HCT116 (cell line): Measurements from ENCODE around the gene KCNK3. TPM values are rescaled to one million over a fixed set of nuclear protein-coding genes. Genes with fewer than 3 reads are reported as not detected.

Experiments used
- ATAC-seq: fragments of 200-7000 bp; cut with Tn5 transposase; 2 replicates; pipeline ENCODE4 v1.9.1; 2020; ENCODE audit warnings: mild to moderate bottlenecking, moderate library complexity
- BruUV-seq: library from RNA; stranded (reverse); fragments of 400-500 nt; replicated peaks from 2 replicates; lab custom pipeline; 2021; lab: Mats Ljungman, UMichigan
- CTCF ChIA-PET: fragments of 300-600 bp; sonication (Branson Sonifier 250); formaldehyde crosslinking; loops from one replicate; lab custom pipeline; 2021; ENCODE audit warnings: antibody characterized with exemption; lab: Charles Lee
- POLR2A ChIA-PET: fragments of 300-600, 350-600 bp; sonication (Branson Sonifier 250); formaldehyde crosslinking; loops from one replicate; lab custom pipeline; 2021; ENCODE audit warnings: antibody characterized with exemption; lab: Charles Lee
- RAD21 ChIA-PET, 2 experiments: fragments of 300-600 bp; sonication (Branson Sonifier 250); formaldehyde crosslinking; loops; one replicate each; lab custom pipeline; 2023; ENCODE audit warnings: low total read pairs in 2 of 2; ENCODE audit not compliant: uncharacterized antibody in 2 of 2, unreplicated experiment in 2 of 2, low non-redundant PET in 1 of 2; lab: Charles Lee
- DNase-seq: peaks from one replicate; pipeline ENCODE4 v3.0.0-alpha.2; 2010; ENCODE audit warnings: low read depth, low spot score
- H2AFZ ChIP-seq: fragments of 200-600 bp; shearing (Covaris generic), sonication (generic); 2 replicates; pipeline ENCODE4 v1.6.1; 2017; ENCODE audit warnings: low read depth, mixed run types, mixed read lengths, antibody characterized with exemption, low read length; ENCODE audit not compliant: poor library complexity, severe bottlenecking
- H3K27ac ChIP-seq: 2 replicates; pipeline ENCODE4 v1.5.1; 2012; ENCODE audit warnings: low read depth, low read length
- H3K27me3 ChIP-seq: fragments of 200-600 bp; sonication (generic); 2 replicates; pipeline ENCODE4 v1.6.1; 2016; ENCODE audit warnings: mixed run types, low read length, mixed read lengths; ENCODE audit not compliant: insufficient read depth
- H3K36me3 ChIP-seq, 2 experiments: fragments of 200-500 bp in 1 of 2; fragments of 200-600 bp in 1 of 2; sonication (Bioruptor generic) in 1 of 2; sonication (generic) in 1 of 2; 2 replicates each; pipeline versions ENCODE4 v1.5.1 to v1.6.1; 2014 to 2016; ENCODE audit warnings: low read length in 2 of 2, inconsistent platforms in 1 of 2, mixed read lengths in 1 of 2, mixed run types in 1 of 2; ENCODE audit not compliant: insufficient read depth in 2 of 2, control insufficient read depth in 1 of 2
- H3K4me1 ChIP-seq, 2 experiments: fragments of 200-600 bp in 1 of 2; sonication (generic) in 1 of 2; 2 replicates each; pipeline versions ENCODE4 v1.5.1 to v1.6.1; 2012 to 2017; ENCODE audit warnings: low read length in 2 of 2, inconsistent platforms in 1 of 2, mild to moderate bottlenecking in 1 of 2, mixed read lengths in 1 of 2, mixed run types in 1 of 2, moderate library complexity in 1 of 2; ENCODE audit not compliant: insufficient read depth in 2 of 2, control insufficient read depth in 1 of 2
- H3K4me2 ChIP-seq: fragments of 200-600 bp; sonication (generic); 2 replicates; pipeline ENCODE4 v1.6.1; 2017; ENCODE audit warnings: mixed run types, low read length, mixed read lengths
- H3K4me3 ChIP-seq, 2 experiments: fragments of 200-600 bp in 1 of 2; sonication (generic) in 1 of 2; replicated peaks in 1 of 2; 2 replicates each; pipeline ENCODE4 v1.5.1; 2011 to 2016; ENCODE audit warnings: low read length in 2 of 2, control low read depth in 1 of 2, low read depth in 1 of 2, mild to moderate bottlenecking in 1 of 2, mixed read lengths in 1 of 2, mixed run types in 1 of 2
- H3K79me2 ChIP-seq: fragments of 200-600 bp; sonication (generic); 2 replicates; pipeline ENCODE4 v1.6.1; 2017; ENCODE audit warnings: mild to moderate bottlenecking, mixed run types, low read length, moderate library complexity, mixed read lengths; ENCODE audit not compliant: insufficient read depth
- H3K9ac ChIP-seq: fragments of 200-600 bp; sonication (generic); 2 replicates; pipeline ENCODE4 v1.6.1; 2016; ENCODE audit warnings: low read length, mixed read lengths
- H3K9me2 ChIP-seq: fragments of 200-600 bp; sonication (generic), shearing (Covaris generic); 2 replicates; pipeline ENCODE4 v1.6.1; 2017; ENCODE audit warnings: mixed run types, mild to moderate bottlenecking, moderate library complexity; ENCODE audit not compliant: insufficient read depth
- H3K9me3 ChIP-seq, 2 experiments: fragments of 200-500 bp in 1 of 2; fragments of 200-600 bp in 1 of 2; sonication (Bioruptor generic) in 1 of 2; sonication (generic) in 1 of 2; 2 replicates each; pipeline ENCODE4 v1.6.1; 2014 to 2017; ENCODE audit warnings: low read length in 2 of 2, mixed read lengths in 2 of 2, inconsistent platforms in 1 of 2, low read depth in 1 of 2, mild to moderate bottlenecking in 1 of 2, mixed run types in 1 of 2, moderate library complexity in 1 of 2; ENCODE audit not compliant: control insufficient read depth in 1 of 2, insufficient read depth in 1 of 2
- H4K20me1 ChIP-seq: fragments of 200-600 bp; sonication (generic), shearing (Covaris generic); 2 replicates; pipeline ENCODE4 v1.6.1; 2017; ENCODE audit warnings: mixed run types, mild to moderate bottlenecking, moderate library complexity; ENCODE audit not compliant: insufficient read depth
- CBX3 ChIP-seq: IDR thresholded peaks from 2 replicates; pipeline ENCODE4 v1.6.1; 2012; ENCODE audit warnings: low read depth
- FOSL1 ChIP-seq: IDR thresholded peaks from 2 replicates; pipeline ENCODE4 v1.6.1; 2012; ENCODE audit warnings: low read depth
- POLR2AphosphoS5 ChIP-seq: IDR thresholded peaks from 2 replicates; pipeline ENCODE4 v1.6.1; 2011; ENCODE audit warnings: mild to moderate bottlenecking, low read depth, low read length, moderate library complexity
- SIN3A ChIP-seq: IDR thresholded peaks from 2 replicates; pipeline ENCODE4 v1.6.1; 2012; ENCODE audit warnings: low read depth
- TCF7L2 ChIP-seq: IDR thresholded peaks from 2 replicates; pipeline ENCODE4 v1.7.0; 2011; ENCODE audit warnings: borderline replicate concordance, inconsistent platforms; ENCODE audit not compliant: insufficient read depth, insufficient read length; ENCODE audit errors: extremely low read depth
- YY1 ChIP-seq: IDR thresholded peaks from 2 replicates; pipeline ENCODE4 v1.6.1; 2011; ENCODE audit warnings: low read length, low read depth, moderate library complexity, mild to moderate bottlenecking; ENCODE audit not compliant: insufficient replicate concordance; ENCODE audit errors: extremely low read depth
- ZNF274 ChIP-seq: fragments of 200-500 bp; sonication (Bioruptor generic); IDR thresholded peaks from 2 replicates; pipeline ENCODE4 v1.6.1; 2014; ENCODE audit warnings: mild to moderate bottlenecking, low read depth, low read length, inconsistent platforms
- intact Hi-C: fragments of 100-400 bp; cut with micrococcal nuclease; formaldehyde crosslinking; loops from 2 replicates; pipeline ENCODE4 v1.10.0; 2022
- total RNA-seq: library from RNA; stranded (reverse); gene quantifications from one replicate; pipeline ENCODE4 v1.2.1, GENCODE V29; 2021; ENCODE audit not compliant: unreplicated experiment
- TF ChIP-seq, protein P1 (sequence below): IDR thresholded peaks from 2 replicates; pipeline ENCODE4 v1.6.1; 2012
- TF ChIP-seq, protein P2 (sequence below): IDR thresholded peaks from 2 replicates; pipeline ENCODE4 v1.6.1; 2012
- TF ChIP-seq, protein P3 (sequence below), 3 experiments: fragments of 200-600 bp in 1 of 3; sonication (generic) in 1 of 3; IDR thresholded peaks in 2 of 3; conservative IDR thresholded peaks in 1 of 3; 2 replicates each; pipeline ENCODE4 v1.5.1; 2012 to 2017; ENCODE audit warnings: low read depth in 2 of 3, low read length in 2 of 3, antibody characterized with exemption in 1 of 3, borderline replicate concordance in 1 of 3, control low read depth in 1 of 3, mild to moderate bottlenecking in 1 of 3, mixed read lengths in 1 of 3, mixed run types in 1 of 3, moderate library complexity in 1 of 3; ENCODE audit not compliant: insufficient read depth in 1 of 3
- TF ChIP-seq, protein P4 (sequence below): IDR thresholded peaks from 2 replicates; pipeline ENCODE4 v1.6.1; 2012; ENCODE audit warnings: low read depth
- TF ChIP-seq, protein P5 (sequence below): IDR thresholded peaks from 2 replicates; pipeline ENCODE4 v1.6.1; 2011; ENCODE audit warnings: mild to moderate bottlenecking, low read length, moderate library complexity; ENCODE audit not compliant: insufficient replicate concordance; ENCODE audit errors: extremely low read depth

The KCNK3 gene
- total RNA-seq, 1 experiment from 2014 or later: 0.71 TPM

DNA sequence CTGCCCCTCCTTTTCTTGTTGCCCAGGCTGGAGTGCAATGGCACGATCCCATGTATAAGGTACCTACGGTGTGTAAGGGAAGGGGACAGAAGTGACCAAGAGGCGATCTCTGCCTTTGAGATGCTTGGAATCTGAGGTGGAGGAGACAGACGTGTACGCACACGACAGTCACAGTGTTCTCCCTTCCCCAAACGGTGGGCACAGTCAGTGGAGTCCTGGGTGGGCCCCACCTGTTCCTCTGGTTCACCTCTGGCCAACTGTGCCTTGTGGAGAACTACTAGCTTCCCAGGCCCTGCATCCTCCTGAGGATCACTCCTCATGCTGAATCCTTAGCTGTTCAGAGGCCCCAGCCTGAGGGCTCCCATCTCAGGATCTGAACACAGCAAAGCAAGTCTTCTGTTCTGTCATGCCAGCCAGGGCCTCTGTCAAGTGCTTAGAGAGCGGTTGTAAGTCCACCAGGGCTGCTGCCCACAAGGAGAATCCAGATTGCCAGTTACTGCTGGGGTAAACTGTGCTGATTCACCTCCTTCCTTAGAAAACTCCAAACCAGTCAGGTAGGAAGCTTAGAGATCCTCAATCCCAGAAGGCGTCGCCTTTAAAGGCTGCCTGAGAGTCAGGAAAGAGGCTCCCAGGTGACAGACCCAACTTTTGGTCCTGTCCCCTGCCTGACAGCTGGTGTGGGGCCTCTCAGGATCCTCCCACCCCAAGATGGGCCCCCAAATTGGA is 73.1 kb downstream of the KCNK3 start (continued):
- TF ChIP-seq, protein P1, sequence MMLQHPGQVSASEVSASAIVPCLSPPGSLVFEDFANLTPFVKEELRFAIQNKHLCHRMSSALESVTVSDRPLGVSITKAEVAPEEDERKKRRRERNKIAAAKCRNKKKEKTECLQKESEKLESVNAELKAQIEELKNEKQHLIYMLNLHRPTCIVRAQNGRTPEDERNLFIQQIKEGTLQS: no peak
- TF ChIP-seq, protein P2, sequence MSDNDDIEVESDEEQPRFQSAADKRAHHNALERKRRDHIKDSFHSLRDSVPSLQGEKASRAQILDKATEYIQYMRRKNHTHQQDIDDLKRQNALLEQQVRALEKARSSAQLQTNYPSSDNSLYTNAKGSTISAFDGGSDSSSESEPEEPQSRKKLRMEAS: no peak
- TF ChIP-seq CBX3 (no peak), ZNF274 (no peak)

DNA sequence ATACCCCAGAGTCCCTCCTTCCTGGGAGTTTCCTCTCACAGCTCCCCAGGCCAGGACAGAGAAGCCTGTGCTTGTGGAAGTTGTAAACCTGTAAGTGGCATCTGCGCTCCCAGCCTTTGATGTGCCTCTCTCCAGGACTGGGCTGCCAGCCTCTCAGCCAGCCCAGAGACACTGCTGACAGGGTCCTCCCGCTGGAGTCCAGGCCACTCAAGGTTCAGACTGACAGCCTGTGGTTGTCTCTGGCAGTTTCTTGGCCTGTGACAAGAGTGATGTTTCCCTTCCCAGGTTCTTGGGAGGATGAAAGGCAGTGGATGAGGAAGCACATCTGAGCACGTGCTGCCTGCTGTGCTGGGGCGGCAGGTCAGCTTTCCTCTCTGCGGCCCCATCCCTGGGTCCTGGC is 74.6 kb downstream of the KCNK3 start:
- Histone ChIP-seq H3K36me3 (no peaks in the 10 kb centered on the region), H3K79me2 (peaks cover 73% of the 10 kb centered on the region), H3K27ac (peak overlapping the region; percentile 79), H3K4me1 (peaks cover 76 to 87% of the 10 kb centered on the region in 2 experiments), H3K9ac (peak overlapping the region; percentile 51), H4K20me1 (no peaks in the 10 kb centered on the region), H3K9me2 (no peaks in the 10 kb centered on the region), H3K4me2 (peak overlapping the region; percentile 99), H3K27me3 (no peaks in the 10 kb centered on the region), H3K4me3 (peak overlapping the region in 1 of 2 experiments; percentile 10; a peak in 1 of 4 replicates), H3K9me3 (no peaks in the 10 kb centered on the region), H2AFZ (no peak overlapping the region)
- ATAC-seq (peak; percentile 14), DNase-seq (no peak)
- intact Hi-C loops: no loop called here
- TF ChIP-seq, protein P1: no peak
- TF ChIP-seq, protein P3, sequence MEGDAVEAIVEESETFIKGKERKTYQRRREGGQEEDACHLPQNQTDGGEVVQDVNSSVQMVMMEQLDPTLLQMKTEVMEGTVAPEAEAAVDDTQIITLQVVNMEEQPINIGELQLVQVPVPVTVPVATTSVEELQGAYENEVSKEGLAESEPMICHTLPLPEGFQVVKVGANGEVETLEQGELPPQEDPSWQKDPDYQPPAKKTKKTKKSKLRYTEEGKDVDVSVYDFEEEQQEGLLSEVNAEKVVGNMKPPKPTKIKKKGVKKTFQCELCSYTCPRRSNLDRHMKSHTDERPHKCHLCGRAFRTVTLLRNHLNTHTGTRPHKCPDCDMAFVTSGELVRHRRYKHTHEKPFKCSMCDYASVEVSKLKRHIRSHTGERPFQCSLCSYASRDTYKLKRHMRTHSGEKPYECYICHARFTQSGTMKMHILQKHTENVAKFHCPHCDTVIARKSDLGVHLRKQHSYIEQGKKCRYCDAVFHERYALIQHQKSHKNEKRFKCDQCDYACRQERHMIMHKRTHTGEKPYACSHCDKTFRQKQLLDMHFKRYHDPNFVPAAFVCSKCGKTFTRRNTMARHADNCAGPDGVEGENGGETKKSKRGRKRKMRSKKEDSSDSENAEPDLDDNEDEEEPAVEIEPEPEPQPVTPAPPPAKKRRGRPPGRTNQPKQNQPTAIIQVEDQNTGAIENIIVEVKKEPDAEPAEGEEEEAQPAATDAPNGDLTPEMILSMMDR (IDR thresholded peaks at IDR 0.05 in 2 of 3, conservative IDR thresholded peaks at IDR 0.05 in 1 of 3; ENCODE audit: borderline replicate concordance in 1 of 3, insufficient read depth in 1 of 3, low read depth in 2 of 3, low read length in 2 of 3): no peak
- TF ChIP-seq, protein P4, sequence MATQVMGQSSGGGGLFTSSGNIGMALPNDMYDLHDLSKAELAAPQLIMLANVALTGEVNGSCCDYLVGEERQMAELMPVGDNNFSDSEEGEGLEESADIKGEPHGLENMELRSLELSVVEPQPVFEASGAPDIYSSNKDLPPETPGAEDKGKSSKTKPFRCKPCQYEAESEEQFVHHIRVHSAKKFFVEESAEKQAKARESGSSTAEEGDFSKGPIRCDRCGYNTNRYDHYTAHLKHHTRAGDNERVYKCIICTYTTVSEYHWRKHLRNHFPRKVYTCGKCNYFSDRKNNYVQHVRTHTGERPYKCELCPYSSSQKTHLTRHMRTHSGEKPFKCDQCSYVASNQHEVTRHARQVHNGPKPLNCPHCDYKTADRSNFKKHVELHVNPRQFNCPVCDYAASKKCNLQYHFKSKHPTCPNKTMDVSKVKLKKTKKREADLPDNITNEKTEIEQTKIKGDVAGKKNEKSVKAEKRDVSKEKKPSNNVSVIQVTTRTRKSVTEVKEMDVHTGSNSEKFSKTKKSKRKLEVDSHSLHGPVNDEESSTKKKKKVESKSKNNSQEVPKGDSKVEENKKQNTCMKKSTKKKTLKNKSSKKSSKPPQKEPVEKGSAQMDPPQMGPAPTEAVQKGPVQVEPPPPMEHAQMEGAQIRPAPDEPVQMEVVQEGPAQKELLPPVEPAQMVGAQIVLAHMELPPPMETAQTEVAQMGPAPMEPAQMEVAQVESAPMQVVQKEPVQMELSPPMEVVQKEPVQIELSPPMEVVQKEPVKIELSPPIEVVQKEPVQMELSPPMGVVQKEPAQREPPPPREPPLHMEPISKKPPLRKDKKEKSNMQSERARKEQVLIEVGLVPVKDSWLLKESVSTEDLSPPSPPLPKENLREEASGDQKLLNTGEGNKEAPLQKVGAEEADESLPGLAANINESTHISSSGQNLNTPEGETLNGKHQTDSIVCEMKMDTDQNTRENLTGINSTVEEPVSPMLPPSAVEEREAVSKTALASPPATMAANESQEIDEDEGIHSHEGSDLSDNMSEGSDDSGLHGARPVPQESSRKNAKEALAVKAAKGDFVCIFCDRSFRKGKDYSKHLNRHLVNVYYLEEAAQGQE: no peak
- no peak for TF ChIP-seq SIN3A
- peak; percentile 78 for TF ChIP-seq TCF7L2
- no peak for TF ChIP-seq YY1
- TF ChIP-seq FOSL1: no peak
- TF ChIP-seq, protein P5, sequence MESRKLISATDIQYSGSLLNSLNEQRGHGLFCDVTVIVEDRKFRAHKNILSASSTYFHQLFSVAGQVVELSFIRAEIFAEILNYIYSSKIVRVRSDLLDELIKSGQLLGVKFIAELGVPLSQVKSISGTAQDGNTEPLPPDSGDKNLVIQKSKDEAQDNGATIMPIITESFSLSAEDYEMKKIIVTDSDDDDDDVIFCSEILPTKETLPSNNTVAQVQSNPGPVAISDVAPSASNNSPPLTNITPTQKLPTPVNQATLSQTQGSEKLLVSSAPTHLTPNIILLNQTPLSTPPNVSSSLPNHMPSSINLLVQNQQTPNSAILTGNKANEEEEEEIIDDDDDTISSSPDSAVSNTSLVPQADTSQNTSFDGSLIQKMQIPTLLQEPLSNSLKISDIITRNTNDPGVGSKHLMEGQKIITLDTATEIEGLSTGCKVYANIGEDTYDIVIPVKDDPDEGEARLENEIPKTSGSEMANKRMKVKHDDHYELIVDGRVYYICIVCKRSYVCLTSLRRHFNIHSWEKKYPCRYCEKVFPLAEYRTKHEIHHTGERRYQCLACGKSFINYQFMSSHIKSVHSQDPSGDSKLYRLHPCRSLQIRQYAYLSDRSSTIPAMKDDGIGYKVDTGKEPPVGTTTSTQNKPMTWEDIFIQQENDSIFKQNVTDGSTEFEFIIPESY: no peak
- TF ChIP-seq POLR2AphosphoS5: 0 out of 2 replicates have a peak, but pooled peaks have one; percentile 21
- ChIA-PET RAD21 (no interaction called here), CTCF (no interaction called here), POLR2A (interaction anchor here (1.2 kb wide), 1 partner anchor 8 kb away, joined by 3 read pairs; no protein-coding TSS in a partner anchor)
- BruUV-seq: no TSS peak
